H9 (cell line): ENCODE data around the gene PLXNC1. TPM values are rescaled to one million over a fixed set of nuclear protein-coding genes. Genes with fewer than 3 reads are reported as not detected.

Experiments
- DNase-seq: peaks from one replicate; pipeline ENCODE4 v3.0.0-alpha.2; 2017
- H2AFZ ChIP-seq: one replicate; pipeline ENCODE4 v1.6.1; 2013; ENCODE audit warnings: mild to moderate bottlenecking, low read length, control low read depth, moderate library complexity
- H2AK5ac ChIP-seq: 2 replicates; pipeline ENCODE4 v1.6.1; 2013; ENCODE audit warnings: low read length, control low read depth, mixed read lengths; ENCODE audit not compliant: insufficient read length
- H2BK120ac ChIP-seq: one replicate; pipeline ENCODE4 v1.6.1; 2013; ENCODE audit warnings: low read depth, mild to moderate bottlenecking, low read length, control low read depth, inconsistent platforms; ENCODE audit not compliant: poor library complexity, severe bottlenecking
- H2BK12ac ChIP-seq: 2 replicates; pipeline ENCODE4 v1.6.1; 2013; ENCODE audit warnings: low read length, control low read depth, mixed read lengths, low read depth; ENCODE audit not compliant: insufficient read length
- H2BK15ac ChIP-seq: 2 replicates; pipeline ENCODE4 v1.6.1; 2013; ENCODE audit warnings: low read depth, low read length, control low read depth
- H2BK20ac ChIP-seq: one replicate; pipeline ENCODE4 v1.6.1; 2013; ENCODE audit warnings: low read depth, mild to moderate bottlenecking, low read length, control low read depth, inconsistent platforms; ENCODE audit not compliant: poor library complexity, severe bottlenecking
- H2BK5ac ChIP-seq: 2 replicates; pipeline ENCODE4 v1.6.1; 2013; ENCODE audit warnings: low read length, control low read depth, mixed read lengths; ENCODE audit not compliant: insufficient read length
- H3K14ac ChIP-seq: 2 replicates; pipeline ENCODE4 v1.6.1; 2013; ENCODE audit warnings: low read length, control low read depth; ENCODE audit not compliant: insufficient read depth
- H3K18ac ChIP-seq: 2 replicates; pipeline ENCODE4 v1.6.1; 2013; ENCODE audit warnings: low read depth, mild to moderate bottlenecking, mixed read lengths, low read length, control low read depth; ENCODE audit not compliant: insufficient read length
- H3K23ac ChIP-seq: 2 replicates; pipeline ENCODE4 v1.6.1; 2013; ENCODE audit warnings: low read length, control low read depth, mixed read lengths, low read depth; ENCODE audit not compliant: insufficient read length
- H3K23me2 ChIP-seq: 2 replicates; pipeline ENCODE4 v1.6.1; 2013; ENCODE audit warnings: low read depth, mild to moderate bottlenecking, mixed read lengths, low read length, control low read depth; ENCODE audit not compliant: insufficient read length, poor library complexity, severe bottlenecking
- H3K27ac ChIP-seq: 2 replicates; pipeline ENCODE4 v1.5.1; 2013; ENCODE audit warnings: low read length, control low read depth, mixed read lengths, low read depth; ENCODE audit not compliant: insufficient read length
- H3K27me3 ChIP-seq: 2 replicates; pipeline ENCODE4 v1.6.1; 2013; ENCODE audit warnings: low read length, control low read depth, inconsistent platforms; ENCODE audit not compliant: insufficient read depth
- H3K4ac ChIP-seq: 2 replicates; pipeline ENCODE4 v1.6.1; 2013; ENCODE audit warnings: low read depth, mild to moderate bottlenecking, control low read depth, inconsistent platforms, low read length, moderate library complexity
- H3K4me1 ChIP-seq: 2 replicates; pipeline ENCODE4 v1.6.1; 2013; ENCODE audit warnings: low read length, control low read depth, inconsistent platforms; ENCODE audit not compliant: insufficient read depth
- H3K4me2 ChIP-seq: 2 replicates; pipeline ENCODE4 v1.6.1; 2013; ENCODE audit warnings: low read length, control low read depth, mixed read lengths; ENCODE audit not compliant: insufficient read length, insufficient read depth
- H3K56ac ChIP-seq: 2 replicates; pipeline ENCODE4 v1.6.1; 2013; ENCODE audit warnings: low read depth, mild to moderate bottlenecking, mixed read lengths, low read length, control low read depth; ENCODE audit not compliant: insufficient read length
- H3K79me1 ChIP-seq: 2 replicates; pipeline ENCODE4 v1.6.1; 2013; ENCODE audit warnings: low read depth, mild to moderate bottlenecking, moderate library complexity, low read length, control low read depth, inconsistent platforms; ENCODE audit not compliant: insufficient read depth, poor library complexity, severe bottlenecking
- H3K79me2 ChIP-seq: 2 replicates; pipeline ENCODE4 v1.6.1; 2013; ENCODE audit warnings: low read length, control low read depth, inconsistent platforms; ENCODE audit not compliant: insufficient read depth
- H3K9ac ChIP-seq: 2 replicates; pipeline ENCODE4 v1.6.1; 2013; ENCODE audit warnings: low read length, control low read depth, mixed read lengths; ENCODE audit not compliant: insufficient read length; ENCODE audit errors: extremely low read depth
- H3K9me3 ChIP-seq: one replicate; pipeline ENCODE4 v1.6.1; 2013; ENCODE audit warnings: low read depth, low read length, inconsistent platforms; ENCODE audit not compliant: control insufficient read depth
- H3T11ph ChIP-seq: one replicate; pipeline ENCODE4 v1.6.1; 2013; ENCODE audit warnings: mild to moderate bottlenecking, low read length, control low read depth, inconsistent platforms
- H4K20me1 ChIP-seq: one replicate; pipeline ENCODE4 v1.6.1; 2013; ENCODE audit not compliant: control insufficient read depth, insufficient read length, insufficient read depth
- H4K5ac ChIP-seq: 2 replicates; pipeline ENCODE4 v1.6.1; 2013; ENCODE audit warnings: low read depth, mild to moderate bottlenecking, mixed read lengths, low read length, control low read depth; ENCODE audit not compliant: insufficient read length
- H4K8ac ChIP-seq: replicated peaks from 2 replicates; pipeline ENCODE4 v1.6.1; 2013; ENCODE audit warnings: low read length, control low read depth, mixed read lengths, low read depth; ENCODE audit not compliant: insufficient read length
- H4K91ac ChIP-seq: 2 replicates; pipeline ENCODE4 v1.6.1; 2013; ENCODE audit warnings: low read depth, mild to moderate bottlenecking, moderate library complexity, mixed read lengths, low read length, control low read depth; ENCODE audit not compliant: insufficient read length
- H3K27ac Mint-ChIP-seq, 3 experiments: 2 replicates in 2 of 3; 3 replicates in 1 of 3; pipeline ENCODE4 v1.8.0; 2020 to 2021; ENCODE audit warnings: mixed read lengths in 3 of 3, mild to moderate bottlenecking in 1 of 3, moderate library complexity in 1 of 3
- H3K27me3 Mint-ChIP-seq: 2 replicates; pipeline ENCODE4 v1.8.0; 2021; ENCODE audit warnings: low read depth, mild to moderate bottlenecking, moderate library complexity, mixed read lengths
- H3K36me3 Mint-ChIP-seq, 3 experiments: 2 replicates in 2 of 3; 3 replicates in 1 of 3; pipeline ENCODE4 v1.8.0; 2020 to 2021; ENCODE audit warnings: low read depth in 3 of 3, mixed read lengths in 3 of 3; ENCODE audit not compliant: insufficient read depth in 1 of 3
- H3K4me1 Mint-ChIP-seq, 2 experiments: 2 replicates each; pipeline ENCODE4 v1.8.0; 2020; ENCODE audit warnings: mixed read lengths in 2 of 2
- H3K4me3 Mint-ChIP-seq, 2 experiments: 2 replicates in 1 of 2; 3 replicates in 1 of 2; pipeline ENCODE4 v1.8.0; 2020 to 2021; ENCODE audit warnings: mild to moderate bottlenecking in 2 of 2, mixed read lengths in 2 of 2, moderate library complexity in 1 of 2
- H3K9me3 Mint-ChIP-seq, 2 experiments: 2 replicates in 1 of 2; 3 replicates in 1 of 2; pipeline ENCODE4 v1.8.0; 2020; ENCODE audit warnings: mild to moderate bottlenecking in 2 of 2, mixed read lengths in 2 of 2, moderate library complexity in 1 of 2
- WGBS: extraction: QIAGEN DNeasy Blood & Tissue Kit; methylation state at CpG from one replicate; pipeline ENCODE4 v1.1.7; 2013; ENCODE audit warnings: missing lambda C conversion rate, low lambda C conversion rate, mixed read lengths; ENCODE audit not compliant: insufficient read length; ENCODE audit errors: extremely low coverage; 5-methylcytosine and 5-hydroxymethylcytosine counted together
- total RNA-seq: library from RNA; stranded (reverse); gene quantifications from 2 replicates; pipeline ENCODE4 v1.2.1, GENCODE V29; 2021
- TF ChIP-seq, protein P1 (sequence below): fragments of 200-600 bp; sonication (generic); conservative IDR thresholded peaks from 3 replicates; pipeline ENCODE4 v1.8.0; 2021; ENCODE audit warnings: antibody characterized with exemption, mild to moderate bottlenecking

The PLXNC1 gene
- total RNA-seq, 1 experiment from 2014 or later: 1.2 TPM

- Mint-ChIP-seq H3K27ac (no peak overlapping the region), H3K27me3 (no peaks in the 10 kb centered on the region), H3K36me3 (peaks cover 12 to 33% (median 24%) of the 10 kb centered on the region in 3 experiments), H3K4me3 (no peak overlapping the region), H3K4me1 (peaks cover 0 to 9% of the 10 kb centered on the region in 2 experiments; a peak in 2 of 4 replicates), H3K9me3 (no peaks in the 10 kb centered on the region)
- Histone ChIP-seq H3K23ac (no peak overlapping the region), H2BK5ac (no peak overlapping the region), H3K79me1 (no peaks in the 10 kb centered on the region), H3K4me2 (no peak overlapping the region), H3K79me2 (no peaks in the 10 kb centered on the region), H2BK120ac (no peak overlapping the region), H2BK15ac (no peak overlapping the region), H4K8ac (no peak overlapping the region), H3K14ac (no peak overlapping the region), H3T11ph (no peak overlapping the region), H2BK12ac (no peak overlapping the region), H3K27me3 (no peaks in the 10 kb centered on the region), H3K56ac (no peak overlapping the region), H2BK20ac (no peak overlapping the region), H3K18ac (no peak overlapping the region), H3K27ac (no peak overlapping the region), H2AK5ac (no peak overlapping the region), H4K5ac (no peak overlapping the region), H2AFZ (no peak overlapping the region), H4K20me1 (no peaks in the 10 kb centered on the region), H3K4me1 (no peaks in the 10 kb centered on the region), H3K23me2 (no peaks in the 10 kb centered on the region), H3K9me3 (no peaks in the 10 kb centered on the region), H4K91ac (no peak overlapping the region), H3K4ac (no peak overlapping the region), H3K9ac (no peak overlapping the region)
- WGBS: no CpG with 5 or more reads among the region's 2 CpGs
- no peak for DNase-seq
- TF ChIP-seq, protein P1, sequence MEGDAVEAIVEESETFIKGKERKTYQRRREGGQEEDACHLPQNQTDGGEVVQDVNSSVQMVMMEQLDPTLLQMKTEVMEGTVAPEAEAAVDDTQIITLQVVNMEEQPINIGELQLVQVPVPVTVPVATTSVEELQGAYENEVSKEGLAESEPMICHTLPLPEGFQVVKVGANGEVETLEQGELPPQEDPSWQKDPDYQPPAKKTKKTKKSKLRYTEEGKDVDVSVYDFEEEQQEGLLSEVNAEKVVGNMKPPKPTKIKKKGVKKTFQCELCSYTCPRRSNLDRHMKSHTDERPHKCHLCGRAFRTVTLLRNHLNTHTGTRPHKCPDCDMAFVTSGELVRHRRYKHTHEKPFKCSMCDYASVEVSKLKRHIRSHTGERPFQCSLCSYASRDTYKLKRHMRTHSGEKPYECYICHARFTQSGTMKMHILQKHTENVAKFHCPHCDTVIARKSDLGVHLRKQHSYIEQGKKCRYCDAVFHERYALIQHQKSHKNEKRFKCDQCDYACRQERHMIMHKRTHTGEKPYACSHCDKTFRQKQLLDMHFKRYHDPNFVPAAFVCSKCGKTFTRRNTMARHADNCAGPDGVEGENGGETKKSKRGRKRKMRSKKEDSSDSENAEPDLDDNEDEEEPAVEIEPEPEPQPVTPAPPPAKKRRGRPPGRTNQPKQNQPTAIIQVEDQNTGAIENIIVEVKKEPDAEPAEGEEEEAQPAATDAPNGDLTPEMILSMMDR: no peak
Measured at GRCh38 chr12:94297876-94298505, 149.6 kb downstream of the PLXNC1 start.
